Activated B cell treated with CpG ODN at 0.5 μM for 24 hours (primary cell): Measurements from ENCODE around the gene EDARADD. TPM values are rescaled to one million over a fixed set of nuclear protein-coding genes. Genes with fewer than 3 reads are reported as not detected.

Source experiments
- ATAC-seq: fragments of 200-7000 bp; cut with Tn5 transposase; one replicate; pipeline ENCODE4 v1.10.0; 2021; ENCODE audit warnings: low read depth, mild to moderate bottlenecking, moderate library complexity
- CTCF ChIA-PET: fragments of 350-600 bp; sonication (Branson Sonifier 250); formaldehyde crosslinking; loops from one replicate; lab custom pipeline; 2021; ENCODE audit warnings: antibody characterized with exemption; lab: Charles Lee
- POLR2A ChIA-PET: fragments of 350-600 bp; sonication (Branson Sonifier 250); formaldehyde crosslinking; loops from one replicate; lab custom pipeline; 2021; ENCODE audit warnings: antibody characterized with exemption; lab: Charles Lee
- DNase-seq: peaks from one replicate; pipeline ENCODE4 v3.0.0; 2022
- H3K27ac Mint-ChIP-seq: one replicate; pipeline ENCODE4 v1.8.0; 2020; ENCODE audit warnings: mixed read lengths
- H3K27me3 Mint-ChIP-seq: one replicate; pipeline ENCODE4 v1.8.0; 2021; ENCODE audit warnings: mixed read lengths
- H3K36me3 Mint-ChIP-seq: one replicate; pipeline ENCODE4 v1.8.0; 2021; ENCODE audit warnings: low read depth, mixed read lengths
- H3K4me1 Mint-ChIP-seq: one replicate; pipeline ENCODE4 v1.8.0; 2021; ENCODE audit warnings: mixed read lengths
- H3K4me3 Mint-ChIP-seq: one replicate; pipeline ENCODE4 v1.8.0; 2020; ENCODE audit warnings: mild to moderate bottlenecking, mixed read lengths
- H3K9me3 Mint-ChIP-seq: one replicate; pipeline ENCODE4 v1.8.0; 2020; ENCODE audit warnings: mixed read lengths
- CTCF ChIP-seq: fragments of 200-600 bp; IDR thresholded peaks from one replicate; pipeline ENCODE4 v1.8.0; 2022; ENCODE audit warnings: antibody characterized with exemption, mild to moderate bottlenecking
- intact Hi-C: fragments of 100-400 bp; cut with micrococcal nuclease; formaldehyde crosslinking; loops from one replicate; pipeline ENCODE4 v1.15.1; 2024
- total RNA-seq: library from RNA; stranded (reverse); gene quantifications from 2 replicates; pipeline ENCODE4 v1.2.3, GENCODE V29; 2022

EDARADD gene
- total RNA-seq, 1 donor from 2014 or later = not detected

- no peak for TF ChIP-seq CTCF
- intact Hi-C loops = no loop called here
- Mint-ChIP-seq H3K36me3 (no peaks in the 10 kb centered on the region), H3K4me1 (peaks cover 7% of the 10 kb centered on the region), H3K27ac (no peak overlapping the region), H3K9me3 (no peaks in the 10 kb centered on the region), H3K4me3 (no peak overlapping the region), H3K27me3 (peaks cover 5% of the 10 kb centered on the region)
- ATAC-seq (no peak), DNase-seq (no peak)
- CTCF ChIA-PET = no interaction called here
- POLR2A ChIA-PET = no interaction called here
Observed at GRCh38 chr1:236508593-236509027, 114.5 kb downstream of the EDARADD start.

- no peak for ATAC-seq
- POLR2A ChIA-PET = no interaction called here
- intact Hi-C loops = no loop called here
Observed at GRCh38 chr1:236509203-236509602, 115.1 kb downstream of the EDARADD start.

GRCh38 chr1:236509647-236510401, 115.7 kb downstream of the EDARADD start:
- Mint-ChIP-seq H3K27me3 (peaks cover 5% of the 10 kb centered on the region), H3K4me1 (peaks cover 7% of the 10 kb centered on the region), H3K9me3 (no peaks in the 10 kb centered on the region), H3K36me3 (no peaks in the 10 kb centered on the region), H3K27ac (no peak overlapping the region), H3K4me3 (no peak overlapping the region)
- intact Hi-C loops = no loop called here
- DNase-seq (no peak), ATAC-seq (no peak)
- no peak for TF ChIP-seq CTCF
- ChIA-PET POLR2A (interaction anchor here (0.8 kb wide), 1 partner anchor 14 kb away, joined by 4 read pairs; the partner anchor contains the start of gene LGALS8), CTCF (no interaction called here)

More at GRCh38 chr1:236509203-236509602, 115.1 kb downstream of the EDARADD start:
- H3K4me1 Mint-ChIP-seq = peaks cover 7% of the 10 kb centered on the region
- TF ChIP-seq CTCF = no peak
- no peak for DNase-seq
- H3K4me3 Mint-ChIP-seq = no peak overlapping the region
- H3K27me3 Mint-ChIP-seq = peaks cover 5% of the 10 kb centered on the region
- no peaks in the 10 kb centered on the region for H3K36me3 Mint-ChIP-seq
- no peaks in the 10 kb centered on the region for H3K9me3 Mint-ChIP-seq
- H3K27ac Mint-ChIP-seq = no peak overlapping the region
- CTCF ChIA-PET = no interaction called here

GRCh38 chr1:236511735-236512418, 117.8 kb downstream of the EDARADD start:
- intact Hi-C loops = no loop called here
- TF ChIP-seq CTCF = no peak
- no peak for ATAC-seq
- H3K9me3 Mint-ChIP-seq = no peaks in the 10 kb centered on the region
- H3K4me1 Mint-ChIP-seq = peaks cover 7% of the 10 kb centered on the region
- CTCF ChIA-PET = no interaction called here
- DNase-seq = no peak
- H3K36me3 Mint-ChIP-seq = no peaks in the 10 kb centered on the region
- H3K4me3 Mint-ChIP-seq = no peak overlapping the region
- POLR2A ChIA-PET = interaction anchor here (0.7 kb wide), 1 partner anchor 228 kb away, joined by 4 read pairs; no protein-coding TSS in a partner anchor
- peaks cover 3% of the 10 kb centered on the region for H3K27me3 Mint-ChIP-seq
- H3K27ac Mint-ChIP-seq = no peak overlapping the region
